NCI-H345 (cell line): Measurements from ENCODE around the gene STOX2.

Experiments used
- DNase-seq: peaks from one replicate; lab custom pipeline; 2025; lab: John Stamatoyannopoulos, UW

Gene STOX2

DNA sequence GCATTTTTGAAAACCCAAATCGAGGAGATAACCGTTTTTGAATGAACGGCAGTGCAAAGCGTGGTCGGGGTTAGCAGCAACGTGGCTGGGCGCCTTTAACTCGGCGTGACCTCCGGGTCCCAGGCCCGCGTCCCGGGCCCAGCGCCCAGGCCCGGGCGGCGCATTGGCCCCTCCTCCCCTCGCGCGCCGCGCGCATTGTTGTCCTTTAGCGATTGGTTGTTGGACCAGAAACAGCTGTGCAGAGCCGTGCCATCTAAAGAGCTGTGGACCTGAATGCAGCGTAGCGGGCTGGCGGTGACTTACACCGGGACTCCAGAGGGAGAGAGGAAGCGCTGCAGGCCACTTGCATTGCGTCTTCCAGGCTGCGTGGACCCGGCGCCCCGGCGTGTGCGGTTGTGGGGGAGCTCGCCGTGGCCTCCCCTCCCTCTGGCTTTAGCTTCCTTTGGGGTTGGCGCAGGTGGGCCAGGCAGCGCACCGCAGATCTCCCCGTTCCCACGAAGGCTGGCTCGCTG lies at the start of gene STOX2:
Gene STOX2, plus strand, starts transcription at position 227 of the 512 bp plus-strand sequence. CDS start 1,484 bp downstream, outside the sequence.
- DNase-seq = peak; percentile 78

- no peak for DNase-seq
Measured at GRCh38 chr4:183855323-183856190, 49.5 kb upstream of the STOX2 start.

DNA sequence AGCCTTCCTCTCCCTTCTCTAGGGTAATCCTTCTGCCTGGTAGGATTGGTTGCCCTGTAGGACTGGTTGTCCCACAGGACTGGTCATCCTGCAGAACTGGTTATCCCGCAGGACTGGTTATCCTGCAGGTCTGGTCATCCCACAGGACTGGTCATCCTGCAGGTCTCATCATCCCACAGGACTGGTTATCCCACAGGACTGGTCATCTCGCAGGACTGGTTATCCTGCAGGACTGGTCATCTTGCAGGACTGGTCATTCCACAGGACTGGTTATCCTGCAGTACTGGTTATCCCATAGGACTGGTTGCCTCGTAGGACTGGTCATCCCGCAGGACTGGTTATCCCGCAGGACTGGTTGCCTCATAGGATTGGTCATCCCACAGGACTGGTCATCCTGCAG lies 48.1 kb upstream of the STOX2 start:
- DNase-seq = no peak

DNA sequence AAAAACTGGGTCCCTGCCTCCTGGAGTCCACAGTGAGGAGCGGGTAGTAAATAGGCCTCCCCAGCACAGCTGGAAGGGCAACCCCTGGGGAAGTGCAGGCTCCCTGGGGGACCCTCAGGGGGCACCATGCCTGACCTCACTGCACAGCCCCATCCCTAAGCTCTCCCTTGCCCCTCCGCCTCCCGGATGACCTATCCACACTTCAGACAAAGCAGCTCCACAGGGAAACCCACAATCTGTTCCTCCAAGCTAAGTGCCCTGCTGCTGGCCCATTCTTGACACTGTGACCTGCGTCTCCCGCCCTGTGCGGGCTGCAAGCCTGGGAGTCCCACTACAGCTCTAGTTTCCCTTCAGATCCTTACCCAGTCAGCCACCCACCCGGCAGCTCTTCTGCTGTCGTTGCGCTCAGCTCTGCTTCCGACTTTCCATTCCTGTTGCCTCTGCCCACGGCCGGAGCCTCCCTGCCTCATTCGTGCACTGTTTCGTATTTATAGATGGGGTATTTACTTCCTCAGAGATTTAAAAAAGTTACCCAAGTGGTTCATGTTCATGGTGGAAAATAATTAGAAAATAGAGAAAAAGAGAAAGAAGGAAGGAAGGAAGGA lies 47.0 kb upstream of the STOX2 start:
- no peak for DNase-seq

GRCh38 chr4:183860119-183860518 lies 45.0 kb upstream of the STOX2 start:
- DNase-seq = no peak

DNA sequence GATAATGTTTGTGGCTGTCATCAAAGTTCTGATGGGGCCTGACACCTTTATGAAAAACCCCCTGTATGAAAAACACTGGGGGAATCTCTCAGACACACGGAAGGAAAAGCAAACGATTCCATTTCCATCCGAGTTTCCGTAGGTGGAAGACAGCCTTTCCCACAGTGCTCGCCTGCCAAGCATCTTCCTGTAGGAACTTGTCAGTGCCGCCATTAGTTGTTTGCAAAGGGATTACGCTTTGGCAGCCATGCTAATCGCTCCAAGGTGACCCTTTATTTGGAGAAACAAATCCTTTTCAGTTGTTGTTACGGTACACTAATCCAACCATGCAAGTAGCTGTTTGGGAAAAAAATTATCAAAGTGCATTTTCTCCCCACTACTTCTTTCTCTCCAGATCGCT lies 44.4 kb upstream of the STOX2 start:
- peak; percentile 78 for DNase-seq

DNA sequence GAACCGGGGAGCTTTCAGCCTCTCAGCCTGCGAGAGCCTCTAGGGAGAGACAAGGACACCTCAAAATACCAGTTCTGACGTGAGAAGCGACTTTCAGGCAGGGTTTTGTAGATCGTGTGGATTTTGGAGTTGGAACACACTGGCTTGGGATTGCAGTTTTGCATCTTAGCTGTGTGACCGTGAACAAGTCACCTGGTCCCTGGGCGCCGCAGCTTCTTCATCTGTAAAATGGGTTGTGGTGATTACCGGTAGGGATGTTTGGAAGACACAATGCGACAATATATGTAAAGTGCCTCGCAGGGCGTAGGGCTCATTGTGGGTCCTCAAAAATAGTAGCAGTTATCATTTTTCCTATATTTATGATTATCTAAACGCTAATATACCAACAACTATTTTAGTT lies 43.7 kb upstream of the STOX2 start:
- DNase-seq = no peak

DNA sequence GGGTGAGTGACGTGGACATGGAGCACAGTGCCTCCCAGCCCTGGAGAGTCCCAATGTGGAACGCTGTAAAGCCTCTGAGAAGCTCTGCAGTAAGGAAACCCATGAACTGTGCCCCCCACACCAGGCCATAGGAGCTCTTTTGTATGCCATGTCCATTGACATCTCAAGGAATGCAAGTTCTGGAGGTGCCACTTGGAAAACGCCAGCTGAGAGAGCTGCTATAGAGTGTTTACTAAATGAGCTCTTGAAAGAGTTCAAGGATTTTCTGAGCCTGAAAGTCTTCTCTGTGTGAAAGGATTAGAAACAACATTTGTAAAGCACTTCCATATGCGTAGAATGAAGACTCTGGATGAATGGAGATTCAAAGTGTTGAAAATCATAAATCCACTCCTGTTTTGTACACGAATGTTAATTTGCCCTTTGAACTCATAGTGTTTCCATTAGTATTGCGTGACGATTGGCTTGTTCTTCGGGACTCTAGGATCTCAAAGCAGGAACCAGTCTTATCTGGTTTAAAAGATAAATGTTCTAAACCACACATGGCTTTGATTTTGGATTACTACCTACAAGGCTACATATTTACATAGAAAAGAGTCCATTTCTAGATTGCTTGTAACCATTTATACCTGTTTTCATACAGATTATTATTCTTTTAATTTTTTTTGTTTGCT lies 41.8 kb upstream of the STOX2 start:
- DNase-seq = no peak

DNA sequence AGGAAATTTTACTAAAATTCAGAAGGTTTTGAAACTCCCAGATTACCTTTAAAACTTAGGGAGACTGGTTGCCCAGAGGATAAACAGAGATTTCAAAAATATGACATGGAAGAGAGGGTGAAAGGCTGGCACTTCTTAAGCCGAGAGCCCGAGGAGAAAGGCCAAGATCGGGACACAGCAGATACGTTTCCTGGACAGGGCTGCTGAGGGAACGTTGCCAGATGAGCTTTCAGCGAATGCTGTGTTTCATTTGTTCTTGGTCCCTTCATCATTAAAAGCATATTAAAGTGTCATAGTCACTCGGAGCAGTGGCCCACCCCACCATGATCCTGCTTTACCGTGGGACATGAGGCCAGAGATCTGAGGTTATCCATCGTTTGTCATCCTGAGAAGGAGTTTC lies 37.9 kb upstream of the STOX2 start:
- DNase-seq = no peak

GRCh38 chr4:183870997-183871396 lies 34.1 kb upstream of the STOX2 start:
- no peak for DNase-seq

GRCh38 chr4:183871581-183871980 lies 33.5 kb upstream of the STOX2 start:
- DNase-seq = no peak

GRCh38 chr4:183872531-183872930 lies 32.6 kb upstream of the STOX2 start:
- DNase-seq = no peak

GRCh38 chr4:183873409-183874185 lies 31.5 kb upstream of the STOX2 start:
- DNase-seq = no peak

- no peak for DNase-seq
Measured at GRCh38 chr4:183875251-183875825, 29.8 kb upstream of the STOX2 start.

- peak; percentile 90 for DNase-seq
Measured at GRCh38 chr4:183876268-183876934, 28.7 kb upstream of the STOX2 start.

DNA sequence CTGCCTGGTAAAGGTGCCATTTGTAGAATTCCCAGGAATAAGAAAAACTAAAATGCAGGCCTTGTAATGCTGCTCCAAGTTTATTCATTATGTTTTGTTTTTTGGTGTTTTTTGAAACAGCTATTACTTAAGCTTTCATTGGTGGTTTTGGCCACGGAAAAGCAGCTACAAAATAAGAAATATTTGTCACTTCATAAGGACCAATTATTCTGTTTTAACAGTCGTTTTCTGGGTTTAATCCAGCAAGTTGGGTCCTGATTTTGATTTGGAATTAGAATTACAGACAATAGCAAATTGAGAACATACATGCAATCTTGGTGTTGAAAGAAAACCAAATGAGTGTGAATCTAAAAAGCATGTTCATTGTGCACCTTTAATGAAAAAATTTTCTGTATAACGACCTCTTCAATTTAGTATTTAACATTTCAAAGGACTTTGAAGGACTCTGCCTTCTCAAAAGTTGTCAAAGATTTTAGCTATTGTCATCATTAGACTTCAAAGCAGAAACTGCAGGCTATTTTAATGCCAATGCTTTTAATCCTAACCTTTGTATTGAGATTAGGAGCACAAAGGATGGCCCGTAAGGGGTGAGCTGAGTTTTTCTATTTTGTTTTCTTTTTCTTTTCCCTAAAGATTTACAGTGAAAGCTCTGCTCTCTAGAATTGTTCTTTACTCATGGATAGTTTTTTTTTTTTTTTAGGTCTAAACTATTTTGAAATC lies 26.7 kb upstream of the STOX2 start:
- DNase-seq = no peak

- no peak for DNase-seq
Measured at GRCh38 chr4:183885205-183885720, 19.8 kb upstream of the STOX2 start.

DNA sequence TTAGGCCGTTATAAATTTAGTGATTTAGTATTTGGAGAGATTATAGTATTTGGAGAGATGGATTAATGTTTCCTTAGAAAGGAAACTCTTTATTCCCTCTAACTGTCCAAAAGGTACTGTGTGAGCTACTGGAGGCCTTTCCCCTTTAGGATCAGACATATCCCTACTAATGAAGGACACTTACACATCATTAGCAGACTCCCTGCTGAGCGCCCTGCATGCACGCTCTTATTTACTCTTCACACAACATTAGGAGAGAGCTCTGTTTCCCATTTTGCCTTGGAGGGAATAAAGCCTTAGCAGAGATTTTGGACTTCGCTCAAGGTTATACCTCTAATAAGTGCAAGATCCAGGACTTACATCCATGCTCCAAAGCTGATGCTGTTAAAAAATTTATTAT lies 17.8 kb upstream of the STOX2 start:
- peak; percentile 25 for DNase-seq

DNA sequence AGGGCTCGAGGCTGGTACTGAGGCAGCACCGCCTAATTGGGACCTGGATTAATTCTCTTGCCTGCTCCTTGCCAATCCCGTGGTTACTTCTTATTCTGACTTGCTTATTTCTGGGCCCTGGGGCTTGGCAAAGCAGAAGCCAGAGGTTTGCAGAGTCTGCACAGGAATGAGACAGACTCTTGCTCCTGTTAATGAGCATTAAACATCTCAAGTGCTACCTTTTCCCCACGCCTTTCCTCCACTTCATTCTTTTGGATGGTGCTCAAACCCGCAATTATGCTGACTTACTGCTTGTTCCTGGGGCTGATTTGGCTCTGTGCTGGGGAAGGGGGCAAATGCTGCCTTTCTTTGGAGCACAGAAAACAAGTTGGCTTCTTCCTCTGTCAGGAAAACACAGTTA lies 16.5 kb upstream of the STOX2 start:
- no peak for DNase-seq

- no peak for DNase-seq
Measured at GRCh38 chr4:183889190-183889589, 15.9 kb upstream of the STOX2 start.
